Neural cell (in vitro differentiated cells): ENCODE measurements around the gene ALPG. TPM values are rescaled to one million over a fixed set of nuclear protein-coding genes. Genes with fewer than 3 reads are reported as not detected.

ENCODE experiments used
- H2AFZ ChIP-seq: fragments of 200-600, 300-800 bp; sonication (generic), shearing (Covaris generic); 2 replicates; pipeline ENCODE4 v1.6.0; 2014; ENCODE audit warnings: low read depth, mild to moderate bottlenecking, antibody characterized with exemption, low read length, moderate library complexity
- H3F3A ChIP-seq: fragments of 200-600 bp; shearing (Covaris generic); 2 replicates; pipeline ENCODE4 v1.6.1; 2016; ENCODE audit warnings: mild to moderate bottlenecking, moderate library complexity, mixed read lengths, antibody characterized with exemption, low read length; ENCODE audit not compliant: insufficient read depth, poor library complexity, severe bottlenecking
- H3K27ac ChIP-seq: fragments of 200-600, 300-800 bp; sonication (generic), shearing (Covaris generic); 2 replicates; pipeline ENCODE4 v1.5.1; 2014; ENCODE audit warnings: mild to moderate bottlenecking, low read length, moderate library complexity
- H3K27me3 ChIP-seq: fragments of 300-800, 200-600 bp; sonication (generic), shearing (Covaris generic); 2 replicates; pipeline ENCODE4 v1.6.0; 2014; ENCODE audit warnings: mild to moderate bottlenecking, low read depth, low read length, moderate library complexity; ENCODE audit not compliant: insufficient read depth
- H3K36me3 ChIP-seq: fragments of 300-800, 200-600 bp; sonication (generic), shearing (Covaris generic); 2 replicates; pipeline ENCODE4 v1.5.1; 2014; ENCODE audit warnings: mild to moderate bottlenecking, antibody characterized with exemption, low read length, moderate library complexity; ENCODE audit not compliant: insufficient read depth
- H3K4me2 ChIP-seq: fragments of 300-800, 200-600 bp; sonication (generic), shearing (Covaris generic); 2 replicates; pipeline ENCODE4 v1.6.0; 2014; ENCODE audit warnings: mild to moderate bottlenecking, low read length
- H3K4me3 ChIP-seq: fragments of 300-800, 200-600 bp; sonication (generic), shearing (Covaris generic); 2 replicates; pipeline ENCODE4 v1.5.1; 2014; ENCODE audit warnings: mild to moderate bottlenecking, low read length, moderate library complexity
- H3K79me2 ChIP-seq: fragments of 200-600 bp; shearing (Covaris generic); replicated peaks from 2 replicates; pipeline ENCODE4 v1.6.0; 2014; ENCODE audit warnings: mild to moderate bottlenecking, low read length, moderate library complexity; ENCODE audit not compliant: insufficient read depth
- H3K9ac ChIP-seq: fragments of 300-800, 200-600 bp; sonication (generic), shearing (Covaris generic); 2 replicates; pipeline ENCODE4 v1.6.1; 2016; ENCODE audit warnings: mild to moderate bottlenecking, low read length, mixed read lengths
- H3K9me2 ChIP-seq: fragments of 200-600 bp; shearing (Covaris generic); 2 replicates; pipeline ENCODE4 v1.6.1; 2016; ENCODE audit warnings: mild to moderate bottlenecking, low read length, mixed read lengths; ENCODE audit not compliant: insufficient read depth
- H3K9me3 ChIP-seq: fragments of 200-600, 300-800 bp; sonication (generic), shearing (Covaris generic); 2 replicates; pipeline ENCODE4 v1.6.1; 2016; ENCODE audit warnings: mild to moderate bottlenecking, mixed run types, low read length, moderate library complexity, mixed read lengths
- H4K20me1 ChIP-seq: fragments of 200-600 bp; shearing (Covaris generic); 2 replicates; pipeline ENCODE4 v1.6.1; 2016; ENCODE audit warnings: mild to moderate bottlenecking, mixed run types; ENCODE audit not compliant: insufficient read depth
- CTCF ChIP-seq: fragments of 450-650 bp; IDR thresholded peaks from 2 replicates; pipeline ENCODE4 v1.5.1; 2014; ENCODE audit warnings: antibody characterized with exemption, mild to moderate bottlenecking, moderate library complexity; ENCODE audit not compliant: poor library complexity, severe bottlenecking
- EZH2 ChIP-seq: fragments of 200-600, 300-800 bp; shearing (Covaris generic), sonication (generic); IDR thresholded peaks from 2 replicates; pipeline ENCODE4 v1.6.1; 2014; ENCODE audit warnings: antibody characterized with exemption, low read length, borderline replicate concordance, mild to moderate bottlenecking; ENCODE audit not compliant: insufficient read depth, poor library complexity, severe bottlenecking
- MXI1 ChIP-seq: fragments of 450-650 bp; conservative IDR thresholded peaks from 2 replicates; pipeline ENCODE4 v1.6.1; 2014; ENCODE audit warnings: antibody characterized with exemption, mild to moderate bottlenecking; ENCODE audit not compliant: poor library complexity, severe bottlenecking
- POLR2AphosphoS5 ChIP-seq: IDR thresholded peaks from 2 replicates; pipeline ENCODE4 v1.6.1; 2012
- SMC3 ChIP-seq: fragments of 450-650 bp; conservative IDR thresholded peaks from 2 replicates; pipeline ENCODE4 v1.6.1; 2014; ENCODE audit warnings: antibody characterized with exemption, mild to moderate bottlenecking, moderate library complexity; ENCODE audit not compliant: poor library complexity
- TAF1 ChIP-seq: IDR thresholded peaks from 2 replicates; pipeline ENCODE4 v1.6.1; 2012; ENCODE audit warnings: low read depth
- polyA plus RNA-seq: library from polyadenylated mRNA; depleted of rRNA; stranded (reverse); fragments of >200 nt; gene quantifications from 2 replicates; pipeline ENCODE4 v1.2.3, GENCODE V29; 2014
- TF ChIP-seq, protein P1 (sequence below): IDR thresholded peaks from 2 replicates; pipeline ENCODE4 v1.6.1; 2012; ENCODE audit warnings: borderline replicate concordance

Gene ALPG
- polyA plus RNA-seq, 1 donor from 2014 or later = not detected

DNA sequence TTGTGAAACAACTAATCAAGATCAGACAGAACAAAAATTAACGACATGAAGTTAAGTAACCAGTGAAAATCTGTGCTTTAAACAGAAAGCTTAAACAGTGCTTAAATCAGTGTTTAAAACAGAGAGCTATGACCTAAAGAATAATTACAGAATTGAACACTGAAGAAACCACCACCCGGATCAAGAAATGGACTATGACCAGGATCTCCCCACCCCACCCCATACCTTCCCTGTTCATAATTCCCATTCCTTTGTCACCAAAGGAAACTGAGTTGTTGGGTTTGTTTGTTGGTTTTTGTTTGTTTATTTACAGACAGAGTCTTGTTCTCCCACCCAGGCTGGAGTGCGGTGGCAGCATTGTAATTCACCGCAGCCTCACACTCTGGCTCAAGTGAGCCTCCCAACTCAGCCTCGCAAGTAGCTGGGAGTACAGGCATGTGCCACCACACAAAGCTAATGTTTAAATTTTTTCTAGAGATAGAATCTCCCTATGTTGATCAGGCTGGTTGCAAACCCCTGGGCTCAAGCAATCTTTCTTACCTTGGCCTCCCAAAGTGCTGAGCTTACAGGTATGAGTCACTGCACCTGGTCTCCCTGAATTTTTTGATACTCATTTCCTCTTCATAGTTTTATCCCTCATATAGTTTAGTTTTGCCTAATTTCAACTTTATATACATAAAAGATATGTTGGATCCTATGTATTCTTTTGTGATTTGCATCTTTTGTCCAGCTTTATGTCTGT, 8.2 kb upstream of the ALPG start:
- Histone ChIP-seq H3K9me2 (no peaks in the 10 kb centered on the region), H3K27me3 (no peaks in the 10 kb centered on the region), H3K36me3 (no peaks in the 10 kb centered on the region), H3K9ac (no peak overlapping the region), H3K4me3 (no peak overlapping the region), H4K20me1 (no peaks in the 10 kb centered on the region), H3K9me3 (no peaks in the 10 kb centered on the region), H3K27ac (no peak overlapping the region), H2AFZ (no peak overlapping the region), H3K4me2 (no peak overlapping the region), H3K79me2 (no peaks in the 10 kb centered on the region), H3F3A (no peaks in the 10 kb centered on the region)
- TF ChIP-seq SMC3 = no peak

DNA sequence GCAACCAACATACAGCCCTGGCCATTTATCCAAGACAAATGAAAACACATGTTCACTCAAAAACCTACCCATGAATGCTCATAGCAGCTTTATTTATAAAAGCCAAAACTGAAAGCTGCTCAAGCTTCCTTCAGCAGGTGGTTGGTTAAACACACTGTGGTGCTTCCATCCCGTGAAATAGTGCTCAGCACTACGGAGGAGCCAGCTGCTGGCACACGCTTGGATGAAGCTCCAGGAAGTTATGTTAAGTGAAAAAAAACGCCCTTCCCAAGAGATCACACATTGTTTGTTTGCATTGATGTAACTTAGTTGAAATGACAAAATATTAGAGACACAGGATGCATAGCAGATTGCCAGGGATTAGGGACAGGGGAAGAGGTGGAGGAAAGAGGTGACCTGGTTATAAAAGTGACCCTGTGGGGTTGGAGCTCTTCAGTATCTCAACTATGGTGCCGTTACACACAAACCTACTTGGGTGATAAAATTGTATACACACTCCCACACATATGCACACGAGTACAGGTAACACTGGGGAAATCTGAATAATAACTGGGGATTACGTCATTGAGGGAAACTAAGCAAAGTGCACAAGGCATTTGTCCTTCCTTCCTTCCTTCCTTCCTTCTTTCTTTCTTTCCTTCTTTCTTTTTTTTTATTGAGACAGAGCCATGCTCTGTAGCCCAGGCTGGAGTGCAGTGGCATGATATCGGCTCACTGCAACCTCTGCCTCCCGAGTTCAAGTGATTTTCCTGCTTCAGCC, 6.2 kb upstream of the ALPG start:
- no peaks in the 10 kb centered on the region for H3K9me3 ChIP-seq
- H3K79me2 ChIP-seq = no peaks in the 10 kb centered on the region
- H3K27me3 ChIP-seq = no peaks in the 10 kb centered on the region
- H4K20me1 ChIP-seq = no peaks in the 10 kb centered on the region
- H3K4me3 ChIP-seq = no peak overlapping the region
- H3K9ac ChIP-seq = no peak overlapping the region
- TF ChIP-seq EZH2 (no peak), POLR2AphosphoS5 (no peak), SMC3 (no peak), TAF1 (no peak), CTCF (no peak), MXI1 (no peak)
- TF ChIP-seq, protein P1, sequence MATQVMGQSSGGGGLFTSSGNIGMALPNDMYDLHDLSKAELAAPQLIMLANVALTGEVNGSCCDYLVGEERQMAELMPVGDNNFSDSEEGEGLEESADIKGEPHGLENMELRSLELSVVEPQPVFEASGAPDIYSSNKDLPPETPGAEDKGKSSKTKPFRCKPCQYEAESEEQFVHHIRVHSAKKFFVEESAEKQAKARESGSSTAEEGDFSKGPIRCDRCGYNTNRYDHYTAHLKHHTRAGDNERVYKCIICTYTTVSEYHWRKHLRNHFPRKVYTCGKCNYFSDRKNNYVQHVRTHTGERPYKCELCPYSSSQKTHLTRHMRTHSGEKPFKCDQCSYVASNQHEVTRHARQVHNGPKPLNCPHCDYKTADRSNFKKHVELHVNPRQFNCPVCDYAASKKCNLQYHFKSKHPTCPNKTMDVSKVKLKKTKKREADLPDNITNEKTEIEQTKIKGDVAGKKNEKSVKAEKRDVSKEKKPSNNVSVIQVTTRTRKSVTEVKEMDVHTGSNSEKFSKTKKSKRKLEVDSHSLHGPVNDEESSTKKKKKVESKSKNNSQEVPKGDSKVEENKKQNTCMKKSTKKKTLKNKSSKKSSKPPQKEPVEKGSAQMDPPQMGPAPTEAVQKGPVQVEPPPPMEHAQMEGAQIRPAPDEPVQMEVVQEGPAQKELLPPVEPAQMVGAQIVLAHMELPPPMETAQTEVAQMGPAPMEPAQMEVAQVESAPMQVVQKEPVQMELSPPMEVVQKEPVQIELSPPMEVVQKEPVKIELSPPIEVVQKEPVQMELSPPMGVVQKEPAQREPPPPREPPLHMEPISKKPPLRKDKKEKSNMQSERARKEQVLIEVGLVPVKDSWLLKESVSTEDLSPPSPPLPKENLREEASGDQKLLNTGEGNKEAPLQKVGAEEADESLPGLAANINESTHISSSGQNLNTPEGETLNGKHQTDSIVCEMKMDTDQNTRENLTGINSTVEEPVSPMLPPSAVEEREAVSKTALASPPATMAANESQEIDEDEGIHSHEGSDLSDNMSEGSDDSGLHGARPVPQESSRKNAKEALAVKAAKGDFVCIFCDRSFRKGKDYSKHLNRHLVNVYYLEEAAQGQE = no peak
- no peaks in the 10 kb centered on the region for H3F3A ChIP-seq
- no peak overlapping the region for H3K4me2 ChIP-seq
- H2AFZ ChIP-seq = no peak overlapping the region
- no peaks in the 10 kb centered on the region for H3K36me3 ChIP-seq
- H3K9me2 ChIP-seq = no peaks in the 10 kb centered on the region
- H3K27ac ChIP-seq = no peak overlapping the region
